GM20000 (cell line): ENCODE data around the gene TNS3.

Experiments
- DNase-seq: peaks from one replicate; pipeline ENCODE4 v3.0.0; 2012; ENCODE audit warnings: low spot score
- TF ChIP-seq, protein P1 (sequence below): IDR thresholded peaks from 2 replicates; pipeline ENCODE4 v1.5.1; 2012; ENCODE audit warnings: mild to moderate bottlenecking, control low read depth; ENCODE audit errors: extremely low read depth, missing control alignments

Gene TNS3

DNA sequence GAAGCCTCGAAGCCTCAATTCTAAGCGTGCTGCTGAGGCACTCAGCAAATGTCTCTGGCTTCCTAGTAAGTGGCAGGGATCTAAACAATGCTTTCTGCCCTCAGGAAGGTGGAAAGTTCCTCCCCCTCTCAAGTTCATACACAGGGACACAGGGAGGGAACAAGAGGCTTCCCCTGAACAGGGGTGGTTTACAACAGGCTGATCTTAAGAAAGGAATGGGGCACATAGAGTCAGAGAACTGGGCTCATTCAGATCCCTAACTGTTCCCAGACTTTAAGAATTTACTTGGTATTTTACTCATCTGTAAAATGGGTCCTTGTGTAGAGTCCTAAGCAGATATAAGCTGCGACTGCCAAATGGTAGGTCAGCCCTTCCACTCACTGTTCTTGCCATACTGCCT, 2.5 kb downstream of the TNS3 start:
- DNase-seq = no peak
- TF ChIP-seq, protein P1, sequence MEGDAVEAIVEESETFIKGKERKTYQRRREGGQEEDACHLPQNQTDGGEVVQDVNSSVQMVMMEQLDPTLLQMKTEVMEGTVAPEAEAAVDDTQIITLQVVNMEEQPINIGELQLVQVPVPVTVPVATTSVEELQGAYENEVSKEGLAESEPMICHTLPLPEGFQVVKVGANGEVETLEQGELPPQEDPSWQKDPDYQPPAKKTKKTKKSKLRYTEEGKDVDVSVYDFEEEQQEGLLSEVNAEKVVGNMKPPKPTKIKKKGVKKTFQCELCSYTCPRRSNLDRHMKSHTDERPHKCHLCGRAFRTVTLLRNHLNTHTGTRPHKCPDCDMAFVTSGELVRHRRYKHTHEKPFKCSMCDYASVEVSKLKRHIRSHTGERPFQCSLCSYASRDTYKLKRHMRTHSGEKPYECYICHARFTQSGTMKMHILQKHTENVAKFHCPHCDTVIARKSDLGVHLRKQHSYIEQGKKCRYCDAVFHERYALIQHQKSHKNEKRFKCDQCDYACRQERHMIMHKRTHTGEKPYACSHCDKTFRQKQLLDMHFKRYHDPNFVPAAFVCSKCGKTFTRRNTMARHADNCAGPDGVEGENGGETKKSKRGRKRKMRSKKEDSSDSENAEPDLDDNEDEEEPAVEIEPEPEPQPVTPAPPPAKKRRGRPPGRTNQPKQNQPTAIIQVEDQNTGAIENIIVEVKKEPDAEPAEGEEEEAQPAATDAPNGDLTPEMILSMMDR = no peak

DNA sequence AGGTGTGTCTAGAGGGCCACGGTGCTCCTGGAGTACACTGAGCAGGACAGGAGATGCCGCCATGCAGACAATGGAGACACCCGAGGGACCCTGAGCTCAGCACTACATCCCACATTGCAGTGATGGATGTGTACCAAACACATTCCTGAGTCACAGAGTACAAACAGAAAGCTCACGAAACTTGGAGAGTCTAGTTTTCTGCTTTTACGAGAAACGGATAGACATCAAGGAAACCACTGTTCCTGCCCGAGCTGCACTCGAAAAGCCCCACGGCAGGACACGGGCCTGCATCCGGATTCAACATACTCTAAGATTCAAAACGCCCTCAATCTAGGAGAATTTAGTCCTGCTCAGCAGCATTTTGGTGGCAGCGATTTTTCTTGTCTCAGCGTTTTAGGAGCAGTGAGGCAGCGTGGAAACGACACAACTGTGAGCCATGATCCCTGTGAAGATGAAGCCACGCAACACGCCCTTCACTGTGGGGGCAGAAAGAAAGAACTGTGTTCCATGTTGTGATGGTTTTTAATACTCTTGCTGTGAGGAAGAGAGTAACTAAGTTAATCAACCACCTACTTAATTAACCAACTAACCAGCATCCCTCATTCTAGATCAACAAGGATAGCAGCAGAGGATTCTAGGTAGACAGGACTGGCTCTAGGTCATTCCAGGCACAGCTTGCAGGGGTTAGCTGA, 3.2 kb downstream of the TNS3 start:
- TF ChIP-seq, protein P1 = no peak
- DNase-seq = no peak

DNA sequence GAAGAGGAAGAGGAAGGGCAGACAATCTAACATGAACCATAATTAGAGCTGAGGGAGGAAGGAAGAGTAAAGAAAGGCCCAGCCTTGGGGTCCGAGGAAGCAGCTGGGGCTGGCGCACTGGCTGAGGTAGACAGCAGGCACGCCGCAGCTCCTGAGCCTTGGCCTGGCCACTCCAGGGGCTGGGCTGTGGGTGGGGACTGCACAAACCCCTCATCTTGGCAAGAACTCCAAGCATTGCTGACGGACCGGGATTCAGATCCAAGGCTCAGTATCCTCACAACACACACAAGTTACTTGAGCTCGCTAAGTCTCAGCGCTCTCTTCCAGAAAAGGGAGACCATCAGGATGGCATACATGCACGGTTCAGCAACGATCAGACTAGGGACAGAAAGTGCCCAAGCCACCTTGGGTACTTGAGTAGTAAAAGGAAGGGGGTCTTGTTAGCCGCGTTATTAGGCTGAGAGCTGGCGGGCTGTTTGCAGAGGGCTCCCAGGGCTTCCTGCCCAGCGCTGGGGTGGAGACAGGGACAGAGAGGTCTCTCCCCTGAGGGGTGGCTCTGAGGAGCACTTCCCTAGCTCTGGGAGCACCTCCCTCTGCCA, 4.5 kb downstream of the TNS3 start:
- TF ChIP-seq, protein P1 = no peak
- no peak for DNase-seq

DNA sequence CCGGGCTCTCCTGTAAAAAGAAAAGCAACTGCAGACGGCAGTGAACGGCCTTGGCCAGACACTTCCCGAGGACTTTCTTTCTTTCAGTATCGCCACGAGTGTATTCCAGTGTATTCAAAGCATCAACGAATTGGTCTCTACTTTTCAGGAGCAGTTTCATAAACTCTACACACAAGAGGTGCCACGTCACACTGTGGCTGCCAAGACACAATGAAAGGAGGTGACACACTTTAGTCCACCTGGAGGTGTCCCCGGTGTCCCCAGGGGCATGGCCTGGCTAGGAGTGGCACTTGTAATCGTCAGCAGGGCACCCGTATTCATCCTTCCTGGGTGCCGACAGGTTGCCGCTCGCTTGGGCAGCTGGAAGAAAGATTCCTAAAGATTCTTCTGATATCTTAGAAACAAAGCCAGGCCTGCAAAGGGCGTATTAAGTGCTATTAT, 5.0 kb downstream of the TNS3 start:
- DNase-seq = no peak
- TF ChIP-seq, protein P1 = no peak

GRCh38 chr7:47576031-47576865, 5.7 kb downstream of the TNS3 start:
- TF ChIP-seq, protein P1 = no peak
- DNase-seq = no peak

DNA sequence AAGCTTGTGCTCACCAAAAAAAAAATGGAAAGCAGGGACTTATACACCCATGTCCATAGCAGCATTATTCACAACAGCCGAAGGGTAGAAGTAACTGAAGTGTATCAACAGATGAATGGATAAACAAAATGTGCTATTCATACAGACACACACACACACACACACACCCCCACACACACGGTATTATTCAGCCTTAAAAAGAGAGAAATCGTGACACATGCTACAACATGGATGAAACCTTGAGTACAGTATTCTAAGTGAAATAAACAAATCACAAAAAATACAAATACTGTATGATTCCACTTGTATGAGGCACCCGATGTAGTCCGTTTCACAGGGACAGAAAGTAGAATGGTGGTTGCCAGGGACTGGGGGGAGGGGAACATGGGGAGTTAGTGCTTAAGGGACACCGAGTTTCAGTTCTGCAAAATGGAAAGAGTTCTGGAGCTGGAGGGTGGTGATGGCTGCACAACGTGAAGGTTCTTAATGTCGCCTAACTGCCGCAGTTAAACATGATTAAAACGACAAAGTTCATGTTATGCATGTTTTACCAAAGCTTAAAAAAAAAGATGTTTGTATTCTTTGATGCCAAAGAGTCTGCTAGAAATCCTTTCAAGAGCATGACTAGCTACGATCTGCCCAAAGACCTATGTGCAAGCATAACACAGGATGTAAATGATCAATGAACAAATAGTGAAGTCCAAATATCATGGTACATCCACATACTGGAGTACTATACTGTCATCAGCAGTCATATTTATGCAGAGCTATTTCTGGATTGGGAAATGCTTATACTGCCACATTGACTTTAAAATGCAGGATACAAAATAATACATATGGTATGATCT, 7.2 kb downstream of the TNS3 start:
- no peak for DNase-seq
- TF ChIP-seq, protein P1 = no peak
